KG1 (cell line): Measurements from ENCODE around the gene H1-8.

ENCODE experiments used
- DNase-seq: peaks from one replicate; lab custom pipeline; 2025; lab: John Stamatoyannopoulos, UW

Gene H1-8

GRCh38 chr3:129594409-129594808, 51.4 kb downstream of the H1-8 start:
- no peak for DNase-seq

- no peak for DNase-seq
Measured at GRCh38 chr3:129594907-129595390, 52.0 kb downstream of the H1-8 start.

DNA sequence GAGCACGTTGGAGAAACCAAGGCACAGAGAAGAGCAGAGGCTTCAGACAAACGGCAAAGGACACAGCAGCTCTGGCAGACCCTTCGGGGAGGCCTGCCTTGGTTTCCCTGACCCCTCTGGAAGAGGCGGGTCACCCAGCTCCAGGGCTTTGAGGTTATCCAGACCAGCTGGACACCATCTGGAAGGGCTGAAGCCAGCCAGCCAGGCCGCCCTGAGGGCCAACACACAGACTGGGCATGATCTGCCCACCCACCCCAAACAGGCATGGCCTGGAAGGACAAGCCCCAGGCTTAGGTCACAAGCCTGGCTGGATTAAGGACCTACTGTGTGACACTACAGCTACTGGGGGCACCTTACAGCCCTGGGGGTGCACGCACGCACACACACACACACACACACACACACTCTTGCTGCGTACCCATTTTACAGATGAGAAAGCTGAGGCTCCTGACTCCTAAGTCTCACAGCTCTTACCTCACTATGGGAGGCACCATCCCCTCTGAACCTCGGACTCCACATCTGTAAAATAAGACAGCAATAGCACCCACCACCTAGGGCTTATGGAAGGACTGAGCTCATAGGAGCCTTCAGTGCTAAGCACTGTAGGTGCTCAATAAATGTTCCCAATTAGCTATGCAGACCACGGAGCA, 52.7 kb downstream of the H1-8 start:
- DNase-seq: no peak

DNA sequence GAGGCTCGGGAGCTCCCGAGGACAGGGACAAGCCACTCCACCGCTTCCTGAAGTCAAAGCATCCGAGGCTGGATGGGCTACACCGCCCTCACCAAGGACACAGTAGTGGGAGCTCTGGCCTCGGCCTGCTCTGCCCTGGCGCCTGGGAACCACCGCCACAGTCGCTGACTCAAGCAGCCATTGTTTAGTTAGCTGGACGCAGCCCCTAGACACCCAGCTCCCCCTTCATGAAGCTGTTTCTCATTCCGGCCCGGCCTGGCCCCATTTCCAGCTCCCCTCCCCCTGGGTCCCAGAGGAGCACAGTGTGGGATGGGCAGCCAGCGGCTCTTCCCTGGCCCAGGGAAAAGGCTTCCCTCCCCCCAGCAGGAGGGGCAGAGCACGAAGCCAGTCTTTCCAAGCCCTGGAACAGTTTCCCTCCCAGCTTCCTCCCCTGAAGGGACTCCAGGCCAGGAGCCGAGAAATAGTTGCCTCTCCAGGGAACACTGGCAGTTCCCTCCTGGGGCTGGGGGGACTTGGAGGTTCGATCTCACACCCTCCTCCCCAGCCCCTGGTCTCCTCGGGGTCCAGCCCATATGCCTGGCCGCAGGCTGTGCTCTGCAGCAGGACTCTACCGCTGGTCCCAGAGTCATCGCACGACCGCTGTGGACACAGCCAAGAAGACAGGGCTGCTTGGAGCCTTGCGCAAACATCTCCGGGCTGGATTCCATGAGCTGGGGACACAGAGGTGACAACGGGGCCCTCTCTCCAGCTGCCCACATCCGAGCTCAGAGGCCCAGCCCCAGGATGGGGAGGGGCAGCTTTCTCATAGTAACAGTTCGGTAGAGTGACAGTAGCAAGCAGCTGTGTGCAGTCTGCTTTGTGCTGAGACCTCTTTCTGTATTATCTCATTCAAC, 53.5 kb downstream of the H1-8 start:
- no peak for DNase-seq

DNA sequence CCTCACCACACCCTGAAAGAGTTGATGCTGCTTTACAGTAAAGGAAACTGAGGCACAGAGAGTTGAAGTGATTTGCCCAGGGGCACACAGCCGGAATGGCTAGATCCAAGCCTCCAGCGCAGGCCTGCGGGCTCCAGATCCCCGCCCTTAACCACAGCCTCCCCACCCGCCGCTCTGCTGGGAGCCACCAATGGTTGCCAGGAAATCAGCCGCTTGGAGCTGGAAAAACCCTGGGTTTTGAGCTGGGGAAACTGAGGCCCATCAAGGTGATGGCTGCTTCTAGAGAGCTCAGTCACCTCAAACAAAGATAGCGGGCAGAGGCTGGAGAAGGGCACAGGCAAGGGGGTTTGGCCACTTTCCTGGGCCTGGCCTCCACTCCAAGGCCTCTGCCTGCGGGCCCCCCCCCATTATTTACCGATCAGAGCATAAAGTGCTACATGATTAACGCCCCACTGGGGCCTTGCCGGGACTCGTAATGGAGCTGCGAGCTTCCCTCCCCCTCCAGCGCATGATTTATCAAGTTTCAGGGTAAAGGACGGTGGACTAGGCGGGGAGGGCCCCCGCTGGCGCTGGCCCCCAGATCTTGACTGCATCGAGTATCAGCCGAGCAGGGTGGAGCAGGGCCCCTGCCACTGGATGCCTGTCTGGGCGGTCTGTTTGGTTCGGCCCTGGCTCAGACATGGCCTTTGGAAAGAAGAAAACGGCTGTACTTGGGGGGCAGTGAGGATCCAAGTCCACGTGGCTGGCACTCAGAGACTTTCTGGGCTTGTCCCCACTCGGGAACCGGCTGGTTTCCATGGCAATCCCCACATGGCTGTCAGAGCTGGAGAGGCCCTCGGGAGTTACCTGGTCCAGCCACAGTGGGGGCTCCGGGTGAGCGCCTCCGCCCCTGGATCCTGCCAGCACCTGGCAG, 54.4 kb downstream of the H1-8 start:
- DNase-seq: no peak

- no peak for DNase-seq
Measured at GRCh38 chr3:129598000-129598381, 55.0 kb downstream of the H1-8 start.

- no peak for DNase-seq
Measured at GRCh38 chr3:129598484-129598883, 55.5 kb downstream of the H1-8 start.

DNA sequence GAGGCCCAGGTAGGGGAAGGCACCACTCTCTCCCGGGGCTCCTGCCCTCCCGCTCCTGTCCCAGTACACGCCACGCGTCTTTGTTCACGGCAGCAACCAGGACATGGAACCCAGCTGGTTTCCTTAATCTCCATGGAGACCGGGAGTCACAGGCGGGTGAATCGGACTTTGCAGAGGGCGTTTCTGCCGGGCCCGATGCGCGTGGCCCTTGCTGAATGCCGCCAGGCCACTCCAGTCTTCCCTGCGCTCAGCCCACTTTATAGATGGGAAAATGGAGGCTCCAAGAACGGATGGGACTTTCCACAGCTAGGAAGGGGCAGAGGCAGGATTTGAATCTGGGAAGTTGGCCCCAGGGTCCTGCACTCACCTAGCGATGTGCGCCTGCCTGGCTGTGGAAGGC, 56.1 kb downstream of the H1-8 start:
- DNase-seq: no peak

DNA sequence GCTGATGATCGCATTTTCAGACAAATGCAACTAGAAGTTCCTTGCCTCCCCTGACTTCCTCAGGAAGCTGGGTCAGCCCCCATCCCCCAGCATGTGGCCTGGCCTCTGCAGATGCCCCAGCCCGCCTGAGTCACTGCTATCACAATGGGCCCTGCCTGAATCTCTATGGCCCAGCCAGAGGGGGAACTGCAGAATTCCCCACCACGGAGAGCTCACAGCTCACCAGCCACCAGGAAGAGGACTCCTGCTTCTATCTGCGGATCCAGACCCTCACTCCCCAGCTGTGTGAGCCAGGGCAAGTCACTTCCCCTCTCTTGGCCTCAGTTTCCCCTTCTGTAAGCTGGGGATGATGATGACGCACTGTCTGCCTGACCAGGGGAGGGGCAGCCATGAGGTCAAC, 56.6 kb downstream of the H1-8 start:
- no peak for DNase-seq

DNA sequence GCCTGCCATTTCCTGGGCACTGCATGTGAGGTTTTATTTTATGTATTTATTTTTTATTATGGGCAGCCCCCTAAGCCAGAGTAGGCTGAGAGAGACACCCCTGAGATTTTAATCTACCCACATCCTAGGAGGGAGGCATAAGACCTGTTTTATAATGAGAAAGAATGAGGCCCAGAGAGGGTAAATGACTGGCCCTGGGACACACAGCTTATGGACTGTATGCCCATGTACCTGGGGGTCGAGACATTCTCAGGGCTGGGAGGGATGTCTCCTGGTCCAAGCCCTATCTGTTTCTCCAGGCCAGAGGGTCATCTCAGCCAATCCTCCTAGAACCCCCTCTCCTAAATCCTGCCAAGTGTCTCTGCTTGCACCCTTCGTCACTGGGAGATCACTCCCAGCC, 57.4 kb downstream of the H1-8 start:
- no peak for DNase-seq
